Parathyroid adenoma (tissue), 2 donors: Measurements from ENCODE around the gene ATP2B2.
A peak's percentile ranks its signal among the peaks of the same experiment; 100 is the strongest.

ENCODE experiments used
- H2AFZ ChIP-seq: fragments of 300-600 bp; sonication (generic); one replicate; pipeline ENCODE4 v1.7.0; 2017; ENCODE audit warnings: antibody characterized with exemption, mild to moderate bottlenecking
- H3K27ac ChIP-seq: fragments of 300-600 bp; sonication (generic); one replicate; pipeline ENCODE4 v1.7.0; 2017
- H3K27me3 ChIP-seq: fragments of 300-600 bp; sonication (generic); one replicate; pipeline ENCODE4 v1.7.0; 2017; ENCODE audit warnings: low read length; ENCODE audit not compliant: control insufficient read depth, insufficient read depth
- H3K36me3 ChIP-seq: fragments of 300-600 bp; sonication (generic); one replicate; pipeline ENCODE4 v1.7.0; 2017; ENCODE audit warnings: low read length; ENCODE audit not compliant: control insufficient read depth, insufficient read depth
- H3K4me1 ChIP-seq: fragments of 300-600 bp; sonication (generic); one replicate; pipeline ENCODE4 v1.7.0; 2017; ENCODE audit warnings: control low read depth
- H3K4me2 ChIP-seq: fragments of 300-600 bp; sonication (generic); one replicate; pipeline ENCODE4 v1.7.0; 2017; ENCODE audit warnings: low read length
- H3K4me3 ChIP-seq: fragments of 300-600 bp; sonication (generic); one replicate; pipeline ENCODE4 v1.7.0; 2017; ENCODE audit warnings: low read depth, low read length
- H3K79me2 ChIP-seq: fragments of 300-600 bp; sonication (generic); one replicate; pipeline ENCODE4 v1.7.0; 2017; ENCODE audit warnings: control low read depth
- H3K9ac ChIP-seq: fragments of 300-600 bp; sonication (generic); one replicate; pipeline ENCODE4 v1.7.0; 2017; ENCODE audit warnings: mild to moderate bottlenecking
- H3K9me3 ChIP-seq: fragments of 300-600 bp; sonication (generic); one replicate; pipeline ENCODE4 v1.7.0; 2017; ENCODE audit warnings: low read length; ENCODE audit not compliant: control insufficient read depth
- TF ChIP-seq, protein P1 (sequence below): fragments of 300-600 bp; sonication (generic); IDR thresholded peaks from one replicate; pipeline ENCODE4 v1.7.0; 2017; ENCODE audit warnings: antibody characterized with exemption, mild to moderate bottlenecking
- donor health status: primary hyperparathyroidism.

Gene ATP2B2

DNA sequence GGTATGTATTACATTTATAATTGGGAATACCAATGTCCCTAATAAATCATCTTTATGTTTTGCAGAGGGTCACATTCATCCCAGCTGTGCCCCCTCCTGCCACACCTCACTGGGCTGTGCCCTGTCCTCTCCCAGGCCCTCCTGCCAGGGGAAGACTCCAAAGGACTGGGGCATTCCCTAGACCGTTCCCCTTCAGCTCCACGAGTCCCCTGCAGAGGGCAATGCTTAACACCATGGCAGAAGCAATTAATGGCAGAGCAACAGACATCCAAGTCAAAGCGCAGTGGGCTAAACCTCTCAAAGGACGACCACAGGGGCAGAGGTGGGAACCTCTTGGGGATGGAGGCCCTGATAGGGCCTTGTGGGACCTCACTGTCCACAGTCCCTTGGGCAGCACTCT is 113.1 kb downstream of the ATP2B2 start:
- Histone ChIP-seq H3K36me3 (no peaks in the 10 kb centered on the region), H2AFZ (no peak overlapping the region), H3K79me2 (no peaks in the 10 kb centered on the region), H3K4me1 (peaks cover 4% of the 10 kb centered on the region), H3K9ac (no peak overlapping the region), H3K27ac (no peak overlapping the region), H3K9me3 (no peaks in the 10 kb centered on the region), H3K27me3 (no peaks in the 10 kb centered on the region), H3K4me2 (no peak overlapping the region), H3K4me3 (no peak overlapping the region)
- TF ChIP-seq, protein P1, sequence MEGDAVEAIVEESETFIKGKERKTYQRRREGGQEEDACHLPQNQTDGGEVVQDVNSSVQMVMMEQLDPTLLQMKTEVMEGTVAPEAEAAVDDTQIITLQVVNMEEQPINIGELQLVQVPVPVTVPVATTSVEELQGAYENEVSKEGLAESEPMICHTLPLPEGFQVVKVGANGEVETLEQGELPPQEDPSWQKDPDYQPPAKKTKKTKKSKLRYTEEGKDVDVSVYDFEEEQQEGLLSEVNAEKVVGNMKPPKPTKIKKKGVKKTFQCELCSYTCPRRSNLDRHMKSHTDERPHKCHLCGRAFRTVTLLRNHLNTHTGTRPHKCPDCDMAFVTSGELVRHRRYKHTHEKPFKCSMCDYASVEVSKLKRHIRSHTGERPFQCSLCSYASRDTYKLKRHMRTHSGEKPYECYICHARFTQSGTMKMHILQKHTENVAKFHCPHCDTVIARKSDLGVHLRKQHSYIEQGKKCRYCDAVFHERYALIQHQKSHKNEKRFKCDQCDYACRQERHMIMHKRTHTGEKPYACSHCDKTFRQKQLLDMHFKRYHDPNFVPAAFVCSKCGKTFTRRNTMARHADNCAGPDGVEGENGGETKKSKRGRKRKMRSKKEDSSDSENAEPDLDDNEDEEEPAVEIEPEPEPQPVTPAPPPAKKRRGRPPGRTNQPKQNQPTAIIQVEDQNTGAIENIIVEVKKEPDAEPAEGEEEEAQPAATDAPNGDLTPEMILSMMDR, result no peak

DNA sequence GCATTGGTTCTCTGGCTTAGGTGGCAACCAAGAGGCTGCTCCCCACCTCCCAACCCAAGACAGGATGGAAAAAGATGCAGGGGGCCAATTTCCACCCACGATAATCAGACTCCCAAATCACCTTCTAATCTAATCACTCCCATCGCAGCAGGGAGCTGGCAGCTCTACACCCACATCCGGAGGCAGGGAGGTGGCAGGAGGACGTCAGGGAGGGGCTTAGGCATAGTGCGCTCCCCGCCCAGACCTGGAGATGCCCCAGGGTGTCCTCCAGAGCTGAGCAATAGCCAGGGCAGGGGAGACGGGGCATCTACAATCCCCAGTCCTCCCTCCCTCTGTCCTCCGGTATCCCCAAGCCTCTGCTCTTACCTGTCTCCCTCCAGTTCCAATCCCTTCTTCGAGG is 114.0 kb downstream of the ATP2B2 start:
- Histone ChIP-seq H2AFZ (peak overlapping the region; percentile 33), H3K27ac (no peak overlapping the region)

DNA sequence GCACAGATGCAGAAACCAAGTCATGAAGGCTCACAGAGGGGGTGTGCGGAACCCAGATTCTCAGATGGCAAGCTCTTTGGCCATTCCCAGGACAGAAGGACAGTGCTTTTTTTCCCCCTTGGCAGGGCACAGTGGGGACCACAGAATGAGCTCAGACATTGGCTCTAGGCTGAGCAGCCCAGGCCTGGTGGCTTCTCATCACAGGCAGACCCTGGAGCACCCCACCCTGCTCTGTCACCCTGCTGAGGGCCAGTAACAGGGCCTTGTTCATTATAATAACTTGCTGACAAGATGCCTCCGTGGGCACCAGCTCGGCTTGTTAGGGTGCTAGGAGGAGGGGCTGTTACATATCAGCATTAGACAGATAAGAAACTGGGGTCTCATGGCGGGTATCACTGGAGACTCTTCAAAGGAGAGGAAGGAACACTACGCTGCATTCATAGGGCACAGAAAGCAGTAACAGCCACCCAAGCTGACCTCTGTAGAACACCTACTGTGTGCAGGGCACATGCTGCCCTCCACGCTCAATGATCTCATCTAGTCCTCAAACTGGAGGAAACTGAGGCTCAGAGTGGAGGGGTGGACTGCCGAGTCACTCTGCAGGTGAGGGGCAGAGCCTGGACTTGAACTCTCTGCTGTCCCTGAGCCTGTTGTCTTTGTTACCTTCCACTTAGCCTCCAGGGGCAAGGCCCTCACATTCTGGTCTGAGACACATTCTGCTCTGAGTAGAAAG is 114.6 kb downstream of the ATP2B2 start:
- no peak overlapping the region for H3K27ac ChIP-seq
- no peak overlapping the region for H3K4me2 ChIP-seq
- H3K9ac ChIP-seq, result no peak overlapping the region
- H3K9me3 ChIP-seq, result no peaks in the 10 kb centered on the region
- H3K4me1 ChIP-seq, result peaks cover 4% of the 10 kb centered on the region
- no peak overlapping the region for H3K4me3 ChIP-seq
- no peaks in the 10 kb centered on the region for H3K27me3 ChIP-seq
- no peaks in the 10 kb centered on the region for H3K79me2 ChIP-seq
- H3K36me3 ChIP-seq, result no peaks in the 10 kb centered on the region
- TF ChIP-seq, protein P1, result no peak
- H2AFZ ChIP-seq, result peak overlapping the region; percentile 33

More for the DNA sequence above, 114.0 kb downstream of the ATP2B2 start:
- TF ChIP-seq, protein P1, result no peak
- H3K4me1 ChIP-seq, result peaks cover 4% of the 10 kb centered on the region
- H3K27me3 ChIP-seq, result no peaks in the 10 kb centered on the region
- H3K36me3 ChIP-seq, result no peaks in the 10 kb centered on the region
- no peak overlapping the region for H3K4me3 ChIP-seq
- H3K79me2 ChIP-seq, result no peaks in the 10 kb centered on the region
- no peak overlapping the region for H3K9ac ChIP-seq
- no peaks in the 10 kb centered on the region for H3K9me3 ChIP-seq
- no peak overlapping the region for H3K4me2 ChIP-seq

DNA sequence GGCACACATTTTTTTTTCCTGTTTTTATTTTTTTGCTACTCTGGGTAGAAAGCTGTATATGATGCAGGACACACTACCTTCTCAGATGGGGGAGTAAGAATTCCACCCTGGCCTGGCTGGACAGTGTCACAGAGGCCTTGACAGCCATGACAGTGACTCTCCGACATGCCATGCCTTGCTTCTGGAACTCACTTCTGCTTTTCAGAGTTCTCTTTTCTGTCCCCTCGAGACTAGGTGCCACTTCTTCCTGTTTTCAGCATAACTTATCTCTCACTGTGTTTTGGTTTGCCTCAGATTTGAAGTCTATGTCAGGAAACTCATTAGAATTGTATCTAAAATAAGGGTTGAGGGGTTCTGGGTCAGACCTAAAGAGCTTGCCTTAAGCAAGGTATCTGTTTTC is 115.4 kb downstream of the ATP2B2 start:
- H2AFZ ChIP-seq, result no peak overlapping the region
- H3K4me1 ChIP-seq, result peaks cover 4% of the 10 kb centered on the region
- no peaks in the 10 kb centered on the region for H3K9me3 ChIP-seq
- H3K27ac ChIP-seq, result no peak overlapping the region
- H3K4me2 ChIP-seq, result no peak overlapping the region
- no peak overlapping the region for H3K4me3 ChIP-seq
- no peaks in the 10 kb centered on the region for H3K27me3 ChIP-seq
- no peak overlapping the region for H3K9ac ChIP-seq
- TF ChIP-seq, protein P1, result no peak
- no peaks in the 10 kb centered on the region for H3K36me3 ChIP-seq
- no peaks in the 10 kb centered on the region for H3K79me2 ChIP-seq

DNA sequence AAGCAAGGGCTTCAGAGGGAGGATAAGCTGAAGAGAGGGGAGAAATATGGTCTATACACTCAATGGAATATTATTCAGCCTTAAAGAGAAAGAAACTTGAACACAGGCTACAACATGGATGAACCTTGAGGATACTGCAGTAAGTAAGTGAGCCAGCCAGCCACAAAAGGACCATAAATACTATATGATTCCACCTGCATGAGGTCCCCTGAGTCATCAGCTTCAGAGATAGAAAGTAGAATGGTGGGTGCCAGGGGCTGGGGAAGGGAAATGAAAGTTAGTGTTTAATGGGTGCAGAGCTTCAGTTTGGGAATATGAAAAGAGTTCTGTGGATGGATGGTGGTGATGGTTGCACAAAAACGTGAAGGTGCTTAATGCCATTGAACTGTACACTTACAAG is 116.0 kb downstream of the ATP2B2 start:
- no peak overlapping the region for H3K9ac ChIP-seq
- H3K79me2 ChIP-seq, result no peaks in the 10 kb centered on the region
- H3K4me3 ChIP-seq, result no peak overlapping the region
- H2AFZ ChIP-seq, result no peak overlapping the region
- no peaks in the 10 kb centered on the region for H3K9me3 ChIP-seq
- no peak overlapping the region for H3K4me2 ChIP-seq
- H3K4me1 ChIP-seq, result peaks cover 4% of the 10 kb centered on the region
- H3K36me3 ChIP-seq, result no peaks in the 10 kb centered on the region
- no peak overlapping the region for H3K27ac ChIP-seq
- H3K27me3 ChIP-seq, result no peaks in the 10 kb centered on the region
- TF ChIP-seq, protein P1, result no peak
